Amniotic epithelial cell (primary cell): Measurements from ENCODE around the gene PYGB.

Experiments used
- DNase-seq: peaks from one replicate; pipeline ENCODE4 v3.0.0-alpha.2; 2010; ENCODE audit warnings: low read depth

PYGB gene

DNA sequence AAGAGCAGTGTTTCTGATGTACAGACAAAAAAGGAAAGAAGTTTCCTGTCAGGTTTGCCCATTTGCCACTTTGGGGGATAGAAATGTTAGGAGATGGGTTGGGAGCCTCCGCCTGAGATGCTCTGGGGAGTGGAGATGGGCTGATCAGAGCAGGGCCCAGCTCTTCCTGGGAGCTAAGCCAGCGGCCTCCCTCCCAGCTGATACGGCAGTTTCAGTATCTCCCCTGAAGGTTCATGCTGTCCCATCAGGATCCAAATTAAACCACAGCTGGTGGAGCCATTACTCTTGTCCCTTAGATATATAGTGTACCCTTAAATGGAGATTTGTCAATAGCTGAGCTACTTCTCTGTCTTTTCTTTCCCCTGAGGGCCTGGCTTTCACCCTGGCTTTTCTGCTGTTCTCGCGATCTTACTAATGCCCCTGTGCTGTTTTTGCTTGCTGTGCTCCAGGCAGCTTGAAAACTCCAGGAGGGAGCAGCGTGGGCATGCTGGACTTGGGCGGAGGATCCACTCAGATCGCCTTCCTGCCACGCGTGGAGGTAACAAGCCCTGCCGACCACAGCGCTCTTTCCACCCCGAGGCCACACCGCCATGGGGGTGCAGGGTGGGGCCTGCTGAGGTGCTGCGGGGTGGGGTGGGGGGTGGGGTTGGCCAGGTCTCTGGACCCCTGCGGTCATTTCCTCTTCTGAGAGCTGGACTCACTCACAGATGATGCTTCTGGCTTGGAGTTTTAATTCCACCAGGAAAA lies 31.5 kb upstream of the PYGB start:
- DNase-seq, result no peak

- no peak for DNase-seq
These were observed 30.4 kb upstream of the PYGB start for GRCh38 chr20:25217161-25218108.

DNA sequence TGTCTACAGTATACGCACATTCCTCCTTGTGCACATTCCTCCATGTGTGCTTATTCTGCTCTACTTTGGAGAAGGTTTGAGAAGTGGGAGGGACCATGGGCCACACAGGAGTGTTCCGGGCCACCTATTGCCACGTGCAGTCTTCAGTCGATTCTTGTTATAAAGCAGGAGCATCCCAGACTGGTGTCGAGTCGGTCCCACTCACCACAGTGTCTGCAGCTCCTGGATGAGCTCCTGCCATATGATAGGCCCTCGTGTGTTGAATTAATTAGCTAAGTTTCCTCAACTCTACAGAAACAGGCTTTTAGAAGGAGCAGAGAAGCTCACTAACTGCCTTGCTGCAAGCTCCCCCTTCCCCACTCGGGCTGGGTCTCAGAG lies 29.8 kb upstream of the PYGB start:
- DNase-seq, result no peak

GRCh38 chr20:25218492-25218891 lies 29.4 kb upstream of the PYGB start:
- no peak for DNase-seq

GRCh38 chr20:25219365-25219764 lies 28.5 kb upstream of the PYGB start:
- DNase-seq, result no peak

DNA sequence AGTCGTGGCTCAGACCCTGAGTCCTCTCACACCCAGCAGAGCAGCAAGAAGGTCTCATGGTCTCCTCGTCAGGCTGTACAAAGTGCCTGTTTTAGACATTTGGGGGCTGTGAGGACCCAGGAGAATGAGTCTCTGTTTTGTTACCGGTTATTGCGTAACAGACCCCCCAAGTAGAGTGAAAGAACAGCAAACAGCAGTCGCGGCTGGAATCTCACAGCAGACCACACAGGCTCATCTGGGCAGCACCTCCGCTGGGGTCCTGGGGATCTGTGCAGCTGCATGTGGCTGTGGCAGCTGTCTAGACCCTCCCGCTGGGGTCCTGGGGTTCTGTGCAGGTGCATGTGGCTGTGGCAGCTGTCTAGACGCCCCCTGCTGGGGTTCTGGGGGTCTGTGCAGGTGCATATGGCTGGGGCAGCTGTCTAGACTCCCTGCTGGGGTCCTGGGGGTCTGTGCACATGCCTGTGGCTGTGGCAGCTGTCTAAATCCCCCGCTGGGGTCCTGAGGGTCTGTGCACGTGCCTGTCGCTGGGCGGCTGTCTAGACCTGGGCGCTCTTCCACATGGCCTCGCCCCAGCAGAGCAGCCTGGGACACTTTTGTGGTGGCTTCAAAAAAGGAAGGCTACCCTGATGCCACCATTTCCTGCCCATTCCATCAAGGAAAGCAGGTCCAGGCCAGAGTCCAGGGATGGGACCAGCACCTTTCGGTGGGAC lies 27.7 kb upstream of the PYGB start:
- DNase-seq, result no peak

DNA sequence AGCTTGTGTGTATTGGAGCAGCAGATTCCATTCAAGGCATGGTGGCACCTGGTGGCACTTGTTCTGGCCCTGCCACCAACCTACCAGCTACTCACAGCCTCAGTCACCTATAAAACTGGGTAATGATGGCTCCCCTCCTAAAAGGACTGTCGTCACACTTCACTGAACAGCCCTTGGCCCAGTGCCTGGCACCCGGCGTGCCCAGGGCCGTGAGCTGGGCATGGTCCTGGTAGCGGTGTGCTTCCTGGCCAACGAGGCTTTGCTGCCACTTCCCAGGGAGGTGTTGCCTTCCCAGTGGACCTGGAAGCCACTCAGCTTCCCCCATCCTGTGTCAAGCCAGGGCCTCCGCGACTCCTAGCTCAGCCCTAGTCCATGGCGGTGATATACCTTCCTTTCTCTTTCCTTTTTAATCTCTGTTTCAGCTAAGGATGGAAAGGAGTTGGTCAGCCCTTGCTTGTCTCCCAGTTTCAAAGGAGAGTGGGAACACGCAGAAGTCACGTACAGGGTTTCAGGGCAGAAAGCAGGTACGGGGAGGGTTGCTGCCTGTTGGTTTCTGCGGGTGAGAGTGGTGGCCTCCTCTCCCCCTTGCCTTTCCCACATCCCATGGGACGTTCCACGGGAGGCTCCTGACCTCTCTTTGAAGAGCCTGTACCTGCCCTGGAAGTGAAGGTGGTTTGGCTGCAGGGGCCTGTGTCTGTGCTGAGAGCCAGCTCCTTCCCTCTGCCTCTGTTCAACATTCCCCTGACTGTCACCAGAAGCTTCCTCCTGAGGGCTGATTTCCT lies 26.9 kb upstream of the PYGB start:
- no peak for DNase-seq

GRCh38 chr20:25221592-25222460 lies 26.1 kb upstream of the PYGB start:
- no peak for DNase-seq

GRCh38 chr20:25222461-25223178 lies 25.3 kb upstream of the PYGB start:
- no peak for DNase-seq

DNA sequence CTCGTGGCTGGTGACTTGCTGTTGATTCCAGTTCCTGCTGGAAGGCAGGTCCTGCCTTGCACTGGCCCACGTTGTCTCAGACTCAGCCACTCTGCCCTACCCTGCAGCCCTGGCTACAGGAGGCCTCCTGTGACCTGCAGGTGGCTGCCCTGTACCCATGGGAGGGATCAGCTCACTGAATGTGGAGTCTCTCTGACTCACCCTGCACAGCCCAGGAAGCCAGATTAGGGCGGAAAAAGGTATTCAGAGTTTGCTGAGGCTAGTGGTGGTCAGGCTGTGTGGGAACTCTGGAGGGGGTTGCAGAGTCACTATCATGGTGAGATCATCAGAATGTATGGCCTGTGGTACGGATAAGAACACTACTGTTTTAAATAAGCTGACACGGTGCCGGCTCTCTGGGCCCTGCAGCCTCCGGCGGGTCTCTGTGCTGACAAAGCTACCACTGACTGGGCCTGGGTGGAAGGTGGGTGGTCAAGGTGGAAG lies 24.7 kb upstream of the PYGB start:
- peak; percentile 95 for DNase-seq

DNA sequence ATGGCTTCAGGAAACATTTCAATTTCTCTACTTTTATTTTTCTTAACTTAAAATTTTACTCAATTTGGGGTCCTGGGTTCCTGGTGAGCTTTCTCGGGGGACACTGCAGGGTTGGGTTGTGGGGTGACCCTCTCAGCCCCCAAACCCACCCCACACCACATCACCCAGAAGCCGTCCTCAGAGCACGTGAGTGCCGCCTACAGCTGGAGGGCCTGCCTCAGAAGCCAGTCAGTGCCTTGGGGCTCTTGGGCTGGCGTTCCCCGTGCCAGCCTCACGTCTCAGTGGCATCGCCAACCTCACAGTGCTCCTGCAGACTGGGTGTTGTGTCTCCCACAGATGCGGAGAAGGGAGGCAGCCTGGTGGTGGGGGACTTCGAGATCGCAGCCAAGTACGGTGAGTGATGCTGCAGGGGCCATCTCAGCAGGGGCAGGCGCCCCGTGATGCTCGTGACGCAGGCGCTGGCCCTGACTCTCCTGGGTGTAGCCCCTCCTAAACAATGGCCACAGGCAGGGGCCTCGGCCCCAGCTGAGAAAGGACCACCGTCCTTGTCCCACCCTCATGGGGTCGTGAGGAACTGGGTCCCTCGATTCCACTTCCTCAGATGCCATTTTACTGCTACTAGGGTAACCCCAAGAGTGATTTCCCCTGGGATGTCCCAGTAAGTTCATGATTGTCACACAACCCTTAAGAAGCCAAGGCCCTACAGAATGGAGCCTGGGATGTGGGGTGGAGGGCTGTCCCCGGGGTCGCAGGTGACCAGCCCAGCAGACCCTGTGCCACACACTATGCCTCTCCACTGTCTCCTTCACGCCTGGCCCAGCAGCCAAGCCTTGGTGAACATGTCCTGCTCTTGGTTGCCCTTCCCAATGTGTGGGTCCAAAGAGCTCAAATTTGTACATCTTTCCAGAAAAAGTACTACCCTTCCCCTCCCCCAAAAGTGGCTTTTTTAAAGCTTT lies 23.8 kb upstream of the PYGB start:
- no peak for DNase-seq

GRCh38 chr20:25224941-25225340 lies 22.9 kb upstream of the PYGB start:
- DNase-seq, result no peak

- DNase-seq, result no peak
These were observed 22.0 kb upstream of the PYGB start for GRCh38 chr20:25225642-25226432.

DNA sequence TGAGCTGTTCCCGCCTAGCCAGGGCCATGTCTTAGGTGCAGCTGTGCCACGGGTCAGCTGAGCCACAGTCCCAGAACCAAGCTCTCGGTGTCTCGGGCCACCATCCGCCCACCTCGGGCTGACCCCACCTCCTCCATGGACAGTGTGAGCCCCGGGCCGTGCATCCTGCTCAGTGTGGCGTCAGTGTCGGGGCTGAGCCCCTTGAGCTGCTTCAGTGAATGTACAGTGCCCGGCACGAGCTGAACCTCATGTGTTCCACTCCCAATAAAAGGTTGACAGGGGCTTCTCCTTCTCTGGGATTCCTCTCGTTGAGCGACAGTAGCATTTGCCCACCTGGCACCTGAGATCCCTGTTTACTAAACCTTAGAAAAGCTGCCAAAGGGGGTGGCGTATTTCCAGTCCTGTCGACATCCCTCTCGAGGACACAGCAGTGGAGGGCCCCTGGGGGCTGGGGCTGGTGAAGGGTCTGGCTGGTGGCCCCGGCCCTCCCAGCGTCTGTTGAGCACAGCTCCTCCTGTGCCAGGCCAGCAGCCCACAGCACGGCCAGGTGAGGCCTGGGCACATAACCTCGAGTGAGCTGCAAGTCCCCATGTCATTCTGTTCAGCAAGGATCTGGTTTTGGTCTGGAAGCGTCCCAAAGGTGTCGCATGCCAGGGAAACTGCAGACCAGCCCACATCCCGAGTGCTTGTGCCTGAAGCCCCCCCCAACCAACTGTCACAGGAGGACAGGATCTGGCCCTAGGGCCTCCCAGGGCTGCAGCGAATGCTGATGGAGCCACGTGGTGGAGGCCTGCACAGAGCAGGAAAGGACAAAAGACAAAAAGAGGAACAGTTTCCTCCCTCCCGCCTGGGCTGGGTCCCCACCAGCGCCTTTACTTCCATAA lies 21.2 kb upstream of the PYGB start:
- no peak for DNase-seq

DNA sequence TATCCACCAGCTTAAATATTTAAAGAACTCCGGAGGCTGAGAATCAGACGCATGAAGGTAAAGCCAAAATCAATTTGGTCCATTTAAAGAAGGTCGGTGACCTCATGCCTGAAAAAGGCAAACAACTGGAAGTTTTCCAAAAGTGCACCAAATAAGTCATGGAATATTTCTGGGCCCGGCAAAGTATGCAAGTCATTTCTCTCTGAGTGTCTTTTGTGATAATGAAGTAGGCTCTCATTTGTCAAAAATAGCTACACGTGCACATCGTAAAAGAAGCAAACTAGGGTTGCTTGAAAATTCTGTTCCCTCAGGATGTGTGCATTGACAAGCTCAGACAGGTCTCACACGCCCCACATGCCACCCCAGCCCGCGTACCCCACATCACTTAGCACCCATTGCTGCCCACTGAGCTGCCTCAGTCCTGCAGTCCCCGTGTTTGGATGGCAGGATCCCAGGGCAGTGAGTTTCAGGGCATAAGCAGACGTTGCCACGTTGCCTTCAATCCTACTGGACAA lies 20.5 kb upstream of the PYGB start:
- peak; percentile 61 for DNase-seq

- no peak for DNase-seq
These were observed 18.3 kb upstream of the PYGB start for GRCh38 chr20:25229486-25230165.
